A549 (cell line): ENCODE data around the gene RERE. TPM values are rescaled to one million over a fixed set of nuclear protein-coding genes. Genes with fewer than 3 reads are reported as not detected.

Experiments used
- ATAC-seq, 2 experiments: fragments of 200-7000 bp in 1 of 2; fragments of >200 bp in 1 of 2; cut with Nextera tagmentation in 1 of 2; cut with Tn5 transposase in 1 of 2; 3 replicates each; pipeline versions ENCODE4 v1.8.0 to v1.9.1; 2018 to 2020; ENCODE audit warnings: mild to moderate bottlenecking in 1 of 2, moderate library complexity in 1 of 2
- CTCF ChIA-PET: fragments of 300-600 bp; sonication (Branson Sonifier 250); formaldehyde crosslinking; extraction: SDS; loops from one replicate; lab custom pipeline; 2021; ENCODE audit warnings: antibody characterized with exemption, inconsistent platforms; lab: Yijun Ruan, JAX
- POLR2A ChIA-PET: fragments of 350-600 bp; formaldehyde crosslinking; extraction: SDS; loops from one replicate; lab custom pipeline; 2021; ENCODE audit warnings: antibody characterized with exemption, inconsistent platforms; lab: Yijun Ruan, JAX
- DNase-seq, 2 experiments: peaks; one replicate each; pipeline versions ENCODE4 v3.0.0 to v3.0.0-alpha.2; 2011 to 2016; ENCODE audit warnings: low read depth in 1 of 2, low spot score in 1 of 2
- FAIRE-seq: peaks from 2 replicates; lab custom pipeline; 2011; peaks lifted over from hg19 to GRCh38; lab: Jason Lieb, UNC
- H3K27ac ChIP-seq, 2 experiments: fragments of >200 bp; sonication (Bioruptor Twin); formaldehyde crosslinking; 3 replicates each; pipeline ENCODE4 v1.5.1; 2016 to 2017
- H3K4me1 ChIP-seq: fragments of >200 bp; sonication (Bioruptor Twin); formaldehyde crosslinking; 3 replicates; pipeline ENCODE4 v1.6.1; 2016
- H3K4me2 ChIP-seq: fragments of >200 bp; sonication (Bioruptor Twin); formaldehyde crosslinking; 3 replicates; pipeline ENCODE4 v1.6.1; 2016
- H3K4me3 ChIP-seq: fragments of >200 bp; sonication (Bioruptor Twin); formaldehyde crosslinking; 3 replicates; pipeline ENCODE4 v1.5.1; 2016
- H3K9me3 ChIP-seq: fragments of >200 bp; sonication (Bioruptor Twin); formaldehyde crosslinking; 3 replicates; pipeline ENCODE4 v1.6.1; 2016
- BHLHE40 ChIP-seq: IDR thresholded peaks from 2 replicates; pipeline ENCODE4 v1.6.1; 2012; ENCODE audit warnings: low read depth, low read length, inconsistent platforms
- CHD2 ChIP-seq: fragments of 150-350 bp; IDR thresholded peaks from 2 replicates; pipeline ENCODE4 v1.6.1; 2014; ENCODE audit warnings: low read length; ENCODE audit not compliant: partially characterized antibody
- CHD4 ChIP-seq: fragments of 200-600 bp; sonication (generic); IDR thresholded peaks from 2 replicates; pipeline ENCODE4 v1.6.1; 2016; ENCODE audit warnings: antibody characterized with exemption, mild to moderate bottlenecking, borderline replicate concordance
- CTCF ChIP-seq: fragments of >200 bp; sonication (Bioruptor Twin); formaldehyde crosslinking; IDR thresholded peaks from 3 replicates; pipeline ENCODE4 v1.5.1; 2016
- EP300 ChIP-seq, 2 experiments: fragments of >200 bp; sonication (Bioruptor Twin); formaldehyde crosslinking; IDR thresholded peaks; 2 replicates in 1 of 2; 3 replicates in 1 of 2; pipeline ENCODE4 v1.6.1; 2016 to 2017
- FOSB ChIP-seq: fragments of 250-450 bp; sonication (Bioruptor Pico); IDR thresholded peaks from 2 replicates; pipeline ENCODE4 v1.5.0; 2020; ENCODE audit warnings: mild to moderate bottlenecking, moderate library complexity
- HEYL ChIP-seq: fragments of 250-450 bp; sonication (Bioruptor Pico); IDR thresholded peaks from 2 replicates; pipeline ENCODE4 v1.8.0; 2021; ENCODE audit warnings: mild to moderate bottlenecking, moderate library complexity
- HMGXB4 ChIP-seq: fragments of 250-450 bp; sonication (Bioruptor Pico); IDR thresholded peaks from 2 replicates; pipeline ENCODE4 v1.5.0; 2021; ENCODE audit warnings: mild to moderate bottlenecking, moderate library complexity, borderline replicate concordance
- HOXA7 ChIP-seq: fragments of 250-450 bp; sonication (Bioruptor Pico); IDR thresholded peaks from 2 replicates; pipeline ENCODE4 v1.5.0; 2020; ENCODE audit warnings: mild to moderate bottlenecking, moderate library complexity
- HOXB13 ChIP-seq: fragments of 250-450 bp; sonication (Bioruptor Pico); IDR thresholded peaks from 2 replicates; pipeline ENCODE4 v1.5.0; 2020; ENCODE audit warnings: low read depth, mild to moderate bottlenecking, moderate library complexity
- JUN ChIP-seq, 2 experiments: fragments of >200 bp; sonication (Bioruptor Twin); formaldehyde crosslinking; IDR thresholded peaks; 2 replicates in 1 of 2; 3 replicates in 1 of 2; pipeline ENCODE4 v1.6.1; 2016 to 2017
- KDM1A ChIP-seq: fragments of 200-600 bp; sonication (generic); IDR thresholded peaks from 2 replicates; pipeline ENCODE4 v1.6.1; 2016; ENCODE audit warnings: low read depth, mild to moderate bottlenecking
- MYC ChIP-seq: IDR thresholded peaks from 2 replicates; pipeline ENCODE4 v1.6.1; 2012; ENCODE audit warnings: mild to moderate bottlenecking, inconsistent platforms, low read length, improper control_type of control experiment, borderline replicate concordance
- NFE2L2 ChIP-seq: fragments of 150-350 bp; conservative IDR thresholded peaks from 2 replicates; pipeline ENCODE4 v1.6.1; 2014; ENCODE audit warnings: low read length
- NPAS2 ChIP-seq: fragments of 250-450 bp; sonication (Bioruptor Pico); IDR thresholded peaks from 2 replicates; pipeline ENCODE4 v1.8.0; 2022; ENCODE audit warnings: mild to moderate bottlenecking, moderate library complexity, borderline replicate concordance
- RAD21 ChIP-seq, 2 experiments: fragments of >200 bp in 1 of 2; sonication (Bioruptor Twin) in 1 of 2; formaldehyde crosslinking in 1 of 2; IDR thresholded peaks in 1 of 2; conservative IDR thresholded peaks in 1 of 2; 2 replicates in 1 of 2; 3 replicates in 1 of 2; pipeline ENCODE4 v1.6.1; 2012 to 2018; ENCODE audit warnings: inconsistent platforms in 1 of 2
- RARB ChIP-seq: fragments of 250-450 bp; sonication (Bioruptor Pico); IDR thresholded peaks from 2 replicates; pipeline ENCODE4 v1.8.0; 2021; ENCODE audit warnings: mild to moderate bottlenecking, moderate library complexity
- RNF2 ChIP-seq: fragments of 200-600 bp; sonication (generic); IDR thresholded peaks from 2 replicates; pipeline ENCODE4 v1.6.1; 2016; ENCODE audit warnings: low read depth, mild to moderate bottlenecking, antibody characterized with exemption, moderate library complexity, borderline replicate concordance
- SMC3 ChIP-seq: fragments of >200 bp; sonication (Bioruptor Twin); formaldehyde crosslinking; IDR thresholded peaks from 3 replicates; pipeline ENCODE4 v1.6.1; 2018; ENCODE audit warnings: inconsistent platforms
- TP53 ChIP-seq: fragments of 250-450 bp; sonication (Bioruptor Pico); IDR thresholded peaks from 2 replicates; pipeline ENCODE4 v1.5.0; 2021; ENCODE audit warnings: mild to moderate bottlenecking, moderate library complexity
- ZC3H11A ChIP-seq: fragments of 450-650 bp; IDR thresholded peaks from 2 replicates; pipeline ENCODE4 v1.6.1; 2014; ENCODE audit warnings: antibody characterized with exemption, mild to moderate bottlenecking
- ZSCAN20 ChIP-seq: fragments of 250-450 bp; sonication (Bioruptor Pico); IDR thresholded peaks from 2 replicates; pipeline ENCODE4 v1.8.0; 2022; ENCODE audit warnings: mild to moderate bottlenecking, moderate library complexity
- WGBS: methylation state at CpG from one replicate; pipeline ENCODE4 v1.1.6; 2017; ENCODE audit errors: missing lambda C conversion rate; 5-methylcytosine and 5-hydroxymethylcytosine counted together
- polyA plus RNA-seq, 4 experiments: library from polyadenylated mRNA; depleted of rRNA in 3 of 4; stranded (reverse); fragments of >200 nt; fragmentation: RNase III in 1 of 4; extraction: RNeasy Plus Mini Kit Qiagen cat#74134 plus additional on column Dnase treatment in 1 of 4; gene quantifications; 2 replicates in 3 of 4; 3 replicates in 1 of 4; pipeline ENCODE4 v1.2.3, GENCODE V29; 2011 to 2017

The RERE gene
- polyA plus RNA-seq, 2 of the 4 experiments (the other 2 are of a cell fraction) = 12.6 to 28.6 TPM

DNA sequence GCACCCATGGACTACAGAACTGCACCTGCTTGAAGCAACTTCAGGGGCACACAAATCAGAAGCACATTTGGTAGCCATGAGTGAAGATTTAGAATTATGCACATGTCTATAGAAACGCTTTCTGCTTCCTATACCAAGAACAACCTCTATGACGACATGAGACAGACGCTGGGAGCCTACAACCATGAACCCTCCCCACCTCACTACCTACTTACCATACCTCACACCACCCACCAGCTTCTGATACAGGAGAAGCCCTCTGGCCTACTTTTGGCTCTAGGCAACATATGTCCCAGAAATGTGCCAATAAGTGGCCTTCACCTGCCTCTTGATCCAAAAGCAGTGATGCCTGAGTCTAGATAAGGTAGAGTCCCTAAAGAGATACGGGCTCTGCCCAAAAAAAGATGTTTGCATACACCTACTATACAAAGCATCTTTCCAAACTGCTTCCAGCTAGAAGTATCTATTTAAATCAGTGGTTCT lies 441.0 kb downstream of the RERE start (continued):
- TF ChIP-seq HMGXB4 (CRISPR knock-in tag) = no peak
- no peak for TF ChIP-seq BHLHE40
- TF ChIP-seq CHD4 = no peak
- TF ChIP-seq EP300 (IDR thresholded peaks at IDR 0.05) = no peak

- WGBS = 55% methylated on average over 2 of the region's 2 CpGs
- ATAC-seq (peak; percentile 67 to 82; a peak in 5 of 6 replicates), DNase-seq (peak; percentile 43 to 49), FAIRE-seq (no peak)
- no peak overlapping the region for H3K4me3 ChIP-seq
- H3K27ac ChIP-seq = no peak overlapping the region
- TF ChIP-seq RNF2 (no peak), EP300 (IDR thresholded peaks at IDR 0.05) (no peak), SMC3 (peak; percentile 43; the same call in 2 of the 3 replicates), HOXB13 (CRISPR knock-in tag) (no peak), JUN (IDR thresholded peaks at IDR 0.05) (no peak), CTCF (peak; percentile 43), RARB (CRISPR knock-in tag) (no peak), KDM1A (no peak), RAD21 (conservative IDR thresholded peaks at IDR 0.05 in 1 of 2, IDR thresholded peaks at IDR 0.05 in 1 of 2) (peak; percentile 26 to 51; a peak in 3 of 5 replicates), MYC (no peak)
- TF ChIP-seq, all 56 proteins: peak for 3
- ChIA-PET CTCF (interaction anchor here (0.7 to 1.1 kb wide), 2 partner anchors 20 to 40 kb away, joined by 3 read pairs; no protein-coding TSS in a partner anchor), POLR2A (no interaction called here)
- 0 out of 3 replicates have a peak, but pooled peaks cover 3% of the 10 kb centered on the region for H3K4me1 ChIP-seq
- no peaks in the 10 kb centered on the region for H3K9me3 ChIP-seq
- no peak overlapping the region for H3K4me2 ChIP-seq
Observed at GRCh38 chr1:8374812-8375211, 442.6 kb downstream of the RERE start.

- no peak overlapping the region for H3K27ac ChIP-seq
- DNase-seq = no peak
- ATAC-seq = no peak; a peak in 1 of 6 replicates
- H3K9me3 ChIP-seq = no peaks in the 10 kb centered on the region
- no peak for TF ChIP-seq NFE2L2
- TF ChIP-seq ZC3H11A = no peak
- no peak for TF ChIP-seq HEYL (CRISPR knock-in tag)
- TF ChIP-seq FOSB (CRISPR knock-in tag) = no peak
- no peak for TF ChIP-seq CHD2
- TF ChIP-seq TP53 (CRISPR knock-in tag) = no peak
- no peak for TF ChIP-seq HOXA7 (CRISPR knock-in tag)
- no peak for TF ChIP-seq CHD4
- no peak for TF ChIP-seq ZSCAN20 (CRISPR knock-in tag)
- TF ChIP-seq SMC3 = no peak
- no peak for TF ChIP-seq NPAS2 (CRISPR knock-in tag)
- H3K4me1 ChIP-seq = 0 out of 3 replicates have a peak, but pooled peaks cover 3% of the 10 kb centered on the region
- no peak for FAIRE-seq
- no peak overlapping the region for H3K4me2 ChIP-seq
- H3K4me3 ChIP-seq = no peak overlapping the region
- ChIA-PET CTCF (interaction anchor here (0.7 to 1.7 kb wide), 4 partner anchors 15 to 186 kb away, joined by 3 to 5 read pairs (median 4); no protein-coding TSS in a partner anchor), POLR2A (no interaction called here)
- 68% methylated on average over 5 of the region's 5 CpGs for WGBS
Observed at GRCh38 chr1:8374356-8374755, 443.1 kb downstream of the RERE start.
